Osteocyte (in vitro differentiated cells): ENCODE data around the gene NUAK1. TPM values are rescaled to one million over a fixed set of nuclear protein-coding genes. Genes with fewer than 3 reads are reported as not detected.

Experiments used
- DNase-seq: peaks from one replicate; pipeline ENCODE4 v3.0.0; 2021; ENCODE audit warnings: mixed read lengths; ENCODE audit not compliant: unreplicated experiment; ENCODE audit errors: extremely low spot score
- H3K27ac Mint-ChIP-seq: one replicate; pipeline ENCODE4 v1.8.0; 2021; ENCODE audit warnings: mild to moderate bottlenecking, mixed read lengths; ENCODE audit not compliant: unreplicated experiment
- H3K27me3 Mint-ChIP-seq: one replicate; pipeline ENCODE4 v1.8.0; 2021; ENCODE audit warnings: mixed read lengths; ENCODE audit not compliant: unreplicated experiment
- H3K36me3 Mint-ChIP-seq: one replicate; pipeline ENCODE4 v1.8.0; 2021; ENCODE audit warnings: mixed read lengths; ENCODE audit not compliant: unreplicated experiment
- H3K4me1 Mint-ChIP-seq: one replicate; pipeline ENCODE4 v1.8.0; 2021; ENCODE audit warnings: mixed read lengths; ENCODE audit not compliant: unreplicated experiment
- H3K4me3 Mint-ChIP-seq: one replicate; pipeline ENCODE4 v1.8.0; 2021; ENCODE audit warnings: mild to moderate bottlenecking, moderate library complexity, mixed read lengths; ENCODE audit not compliant: unreplicated experiment
- H3K9me3 Mint-ChIP-seq: one replicate; pipeline ENCODE4 v1.8.0; 2021; ENCODE audit warnings: mixed read lengths; ENCODE audit not compliant: unreplicated experiment
- CTCF ChIP-seq: fragments of 200-600 bp; sonication (generic); IDR thresholded peaks from 2 replicates; pipeline ENCODE4 v1.5.0; 2021; ENCODE audit warnings: antibody characterized with exemption, mild to moderate bottlenecking, moderate library complexity
- total RNA-seq: library from RNA; stranded (reverse); gene quantifications from 2 replicates; pipeline ENCODE4 v1.2.1, GENCODE V29; 2021

NUAK1 gene
- total RNA-seq, 1 donor from 2014 or later = 21.1 TPM

GRCh38 chr12:106173442-106173841, 34.7 kb upstream of the NUAK1 start:
- Mint-ChIP-seq H3K36me3 (peaks cover 1% of the 10 kb centered on the region), H3K27ac (no peak overlapping the region), H3K27me3 (peaks cover 18% of the 10 kb centered on the region), H3K4me1 (peaks cover 7% of the 10 kb centered on the region), H3K4me3 (no peak overlapping the region), H3K9me3 (no peaks in the 10 kb centered on the region)
- no peak for TF ChIP-seq CTCF
- DNase-seq = no peak

- H3K9me3 Mint-ChIP-seq = peaks cover 8% of the 10 kb centered on the region
- no peak for DNase-seq
- no peak overlapping the region for H3K27ac Mint-ChIP-seq
- H3K4me1 Mint-ChIP-seq = peaks cover 7% of the 10 kb centered on the region
- H3K4me3 Mint-ChIP-seq = no peak overlapping the region
- peaks cover 1% of the 10 kb centered on the region for H3K36me3 Mint-ChIP-seq
- peaks cover 32% of the 10 kb centered on the region for H3K27me3 Mint-ChIP-seq
- peak; percentile 27 for TF ChIP-seq CTCF
These were observed 32.5 kb upstream of the NUAK1 start for GRCh38 chr12:106171117-106171750.

GRCh38 chr12:106170285-106170684, 31.5 kb upstream of the NUAK1 start:
- peaks cover 42% of the 10 kb centered on the region for H3K27me3 Mint-ChIP-seq
- no peak for DNase-seq
- H3K4me1 Mint-ChIP-seq = peaks cover 7% of the 10 kb centered on the region
- H3K9me3 Mint-ChIP-seq = peaks cover 8% of the 10 kb centered on the region
- no peak overlapping the region for H3K4me3 Mint-ChIP-seq
- TF ChIP-seq CTCF = no peak
- peaks cover 1% of the 10 kb centered on the region for H3K36me3 Mint-ChIP-seq
- no peak overlapping the region for H3K27ac Mint-ChIP-seq

- no peak for TF ChIP-seq CTCF
- Mint-ChIP-seq H3K4me1 (peaks cover under 1% of the 10 kb centered on the region), H3K27ac (no peak overlapping the region), H3K9me3 (peaks cover 8% of the 10 kb centered on the region), H3K4me3 (no peak overlapping the region), H3K36me3 (no peaks in the 10 kb centered on the region), H3K27me3 (peaks cover 26% of the 10 kb centered on the region)
- DNase-seq = no peak
These were observed 25.0 kb upstream of the NUAK1 start for GRCh38 chr12:106163712-106164111.

GRCh38 chr12:106161491-106161890, 22.7 kb upstream of the NUAK1 start:
- no peak for TF ChIP-seq CTCF
- peaks cover 21% of the 10 kb centered on the region for H3K4me1 Mint-ChIP-seq
- H3K27ac Mint-ChIP-seq = no peak overlapping the region
- H3K27me3 Mint-ChIP-seq = peaks cover 13% of the 10 kb centered on the region
- DNase-seq = no peak
- no peak overlapping the region for H3K4me3 Mint-ChIP-seq
- no peaks in the 10 kb centered on the region for H3K9me3 Mint-ChIP-seq
- H3K36me3 Mint-ChIP-seq = no peaks in the 10 kb centered on the region
